ENCODE data around the gene PBX1. TPM values are rescaled to one million over a fixed set of nuclear protein-coding genes. Genes with fewer than 3 reads are reported as not detected.

Gene PBX1
- total and polyA plus RNA-seq, 10 of the 15 experiments (the other 5 are each of a cell fraction or from before 2014, with no cell fraction given): 0.05 to 0.28 (median 0.11) TPM; not detected in 5

GRCh38 chr1:164767752-164768402, 208.9 kb downstream of the PBX1 start:
- BruUV-seq (replicated peaks): no TSS peak

GRCh38 chr1:164768619-164769018, 209.6 kb downstream of the PBX1 start:
- no peaks in the 10 kb centered on the region for H3K79me2 ChIP-seq (ENCODE audit: control insufficient read depth, insufficient read depth, low read length)
- TF ChIP-seq TAF1 (IDR thresholded peaks at IDR 0.05; ENCODE audit: borderline replicate concordance, low read depth, low read length) (no peak), ZNF384 (IDR thresholded peaks at IDR 0.05; ENCODE audit: borderline replicate concordance, low read depth, low read length) (no peak), SREBF1 (IDR thresholded peaks at IDR 0.05; ENCODE audit: low read length) (no peak), CBX5 (IDR thresholded peaks at IDR 0.05; ENCODE audit: low read depth) (no peak), MTA2 (IDR thresholded peaks at IDR 0.05; ENCODE audit: low read depth) (no peak), NR2F1 (conservative IDR thresholded peaks at IDR 0.05) (no peak), PAX5 (IDR thresholded peaks at IDR 0.05; ENCODE audit: borderline replicate concordance, low read depth, low read length) (no peak), HSF1 (IDR thresholded peaks at IDR 0.05; ENCODE audit: low read depth, low read length) (no peak), RAD51 (IDR thresholded peaks at IDR 0.05) (no peak), MXI1 (IDR thresholded peaks at IDR 0.05; ENCODE audit: low read depth, low read length) (no peak)
- no peaks in the 10 kb centered on the region for H4K20me1 ChIP-seq (ENCODE audit: control insufficient read depth, insufficient read depth)
- H3K4me3 ChIP-seq: no peak overlapping the region
- 34% methylated on average over 5 of the region's 5 CpGs for WGBS (ENCODE audit: insufficient coverage, insufficient replicate concordance, low lambda C conversion rate, missing lambda C conversion rate)
- H3K9ac ChIP-seq (ENCODE audit: control insufficient read depth, insufficient read depth, low read length): no peak overlapping the region
- no TSS peak for BruUV-seq (replicated peaks)
- POLR2A ChIA-PET: no interaction called here
- in situ Hi-C loops (cut with MboI) (no loop called here), intact Hi-C loops (cut with micrococcal nuclease; ENCODE audit: unreplicated experiment) (no loop called here)
- RAD21 ChIA-PET (ENCODE audit: unreplicated experiment): no interaction called here
- SMC1A ChIA-PET (ENCODE audit: uncharacterized antibody, unreplicated experiment): no interaction called here
- no peak overlapping the region for H2AFZ ChIP-seq (ENCODE audit: control insufficient read depth, low read depth, low read length)
- H3K27me3 ChIP-seq (replicated peaks in 1 of 2; ENCODE audit: control insufficient read depth in 2 of 2, insufficient read depth in 2 of 2, low read length in 1 of 2): no peaks in the 10 kb centered on the region
- CTCF ChIA-PET: no interaction called here
- no peaks in the 10 kb centered on the region for H3K4me1 ChIP-seq (ENCODE audit: control insufficient read depth, insufficient read depth, low read length)
- H3K4me2 ChIP-seq (ENCODE audit: control insufficient read depth, insufficient read depth): no peak overlapping the region
- no peaks in the 10 kb centered on the region for H3K36me3 ChIP-seq (ENCODE audit: control insufficient read depth in 2 of 2, insufficient read depth in 2 of 2, low read length in 1 of 2)
- no peak for FAIRE-seq
- H3K27ac ChIP-seq (ENCODE audit: control insufficient read depth, insufficient read depth): no peak overlapping the region
- DNase-seq (ENCODE audit: low read depth, low spot score): no peak
- no peak for ATAC-seq
- H3K9me3 ChIP-seq (replicated peaks; ENCODE audit: control insufficient read depth, insufficient read depth, low read length): no peaks in the 10 kb centered on the region

More at GRCh38 chr1:164767752-164768402, 208.9 kb downstream of the PBX1 start:
- no peak for TF ChIP-seq EP300 (IDR thresholded peaks at IDR 0.05; ENCODE audit: borderline replicate concordance in 1 of 2, control insufficient read depth in 1 of 2, low read depth in 2 of 2, low read length in 2 of 2)
- Histone ChIP-seq H3K4me1 (ENCODE audit: control insufficient read depth, insufficient read depth, low read length) (no peaks in the 10 kb centered on the region), H2AFZ (ENCODE audit: control insufficient read depth, low read depth, low read length) (no peak overlapping the region), H3K9me3 (replicated peaks; ENCODE audit: control insufficient read depth, insufficient read depth, low read length) (no peaks in the 10 kb centered on the region), H3K79me2 (ENCODE audit: control insufficient read depth, insufficient read depth, low read length) (no peaks in the 10 kb centered on the region), H3K9ac (ENCODE audit: control insufficient read depth, insufficient read depth, low read length) (no peak overlapping the region), H3K27ac (ENCODE audit: control insufficient read depth, insufficient read depth) (no peak overlapping the region), H3K4me3 (no peak overlapping the region), H3K36me3 (ENCODE audit: control insufficient read depth in 2 of 2, insufficient read depth in 2 of 2, low read length in 1 of 2) (no peaks in the 10 kb centered on the region), H3K27me3 (replicated peaks in 1 of 2; ENCODE audit: control insufficient read depth in 2 of 2, insufficient read depth in 2 of 2, low read length in 1 of 2) (no peaks in the 10 kb centered on the region), H3K4me2 (ENCODE audit: control insufficient read depth, insufficient read depth) (no peak overlapping the region), H4K20me1 (ENCODE audit: control insufficient read depth, insufficient read depth) (no peaks in the 10 kb centered on the region)
- whole genome bisulfite sequencing (ENCODE audit: insufficient coverage, insufficient replicate concordance, low lambda C conversion rate, missing lambda C conversion rate): 14% methylated on average over 3 of the region's 3 CpGs
- ATAC-seq (no peak), DNase-seq (ENCODE audit: low read depth, low spot score) (no peak), FAIRE-seq (no peak)
- POLR2A ChIA-PET: no interaction called here
- intact Hi-C loops (cut with micrococcal nuclease; ENCODE audit: unreplicated experiment) (no loop called here), in situ Hi-C loops (cut with MboI) (no loop called here)
- CTCF ChIA-PET: no interaction called here
- SMC1A ChIA-PET (ENCODE audit: uncharacterized antibody, unreplicated experiment): no interaction called here
- RAD21 ChIA-PET (ENCODE audit: unreplicated experiment): no interaction called here
